GM18870 (cell line): ENCODE data around the gene UVRAG.
"Not testable (repeated sequence)": the region's sequence is repeated elsewhere in the genome, so short reads cannot be mapped to it uniquely, and the experiment has no call there.

Experiments
- ATAC-seq: cut with Tn5 transposase; IDR thresholded peaks from one replicate; pipeline ENCODE4 v1.9.1; 2021; ENCODE audit warnings: moderate library complexity; ENCODE audit not compliant: unreplicated experiment

The UVRAG gene

DNA sequence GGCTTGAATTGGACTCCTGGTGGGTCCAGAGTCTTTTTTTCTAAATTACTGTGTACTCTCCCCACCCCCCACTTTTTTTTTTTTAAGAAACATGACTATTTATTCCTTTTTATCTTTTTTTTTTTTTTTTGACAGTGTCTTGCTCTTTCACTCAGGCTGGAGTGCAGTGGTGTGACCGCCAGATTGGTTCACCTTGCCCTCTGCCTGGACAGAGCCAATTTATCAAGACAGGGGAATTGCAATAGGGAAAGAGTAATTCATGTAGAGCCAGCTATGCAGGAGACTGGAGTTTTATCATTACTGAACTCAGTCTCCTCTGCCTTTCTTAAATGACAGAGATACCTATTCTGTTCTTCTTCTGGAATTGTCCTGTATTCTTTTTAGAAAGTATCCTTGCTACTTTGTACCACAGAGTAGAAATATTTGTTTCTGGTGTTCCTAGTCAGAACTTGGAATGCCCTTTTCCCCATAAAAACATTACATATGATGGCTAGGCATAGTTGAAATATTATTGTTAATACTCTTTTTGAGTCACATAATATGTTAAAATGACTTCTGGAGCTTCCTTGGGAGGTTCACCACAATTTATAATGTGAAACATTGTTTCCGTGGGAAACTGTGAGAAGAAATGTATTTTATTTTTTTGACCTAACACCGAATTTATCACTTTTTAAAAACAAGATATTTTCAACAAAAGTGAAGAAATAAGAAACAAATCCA is 95.6 kb downstream of the UVRAG start:
- ATAC-seq = no peak

DNA sequence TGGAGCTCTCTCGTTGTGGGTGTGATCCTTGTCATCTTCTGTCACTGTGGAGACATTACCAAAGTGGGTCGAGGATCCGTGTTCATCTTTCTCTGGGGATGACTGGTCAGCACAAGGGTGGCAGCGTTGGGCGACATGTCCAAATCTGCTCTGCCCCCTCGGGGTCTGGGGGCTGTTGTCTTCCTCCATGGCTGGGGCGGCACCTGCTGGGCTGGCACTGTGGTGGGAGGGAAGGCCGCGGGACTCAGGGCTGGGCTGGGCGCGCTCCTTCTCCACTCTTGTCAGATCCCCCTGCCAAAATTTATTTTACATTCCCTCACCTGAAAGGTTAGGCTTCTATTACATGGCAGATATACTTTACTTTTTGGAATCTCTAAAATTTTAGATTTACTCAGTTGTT is 96.4 kb downstream of the UVRAG start:
- ATAC-seq = no peak

- no peak for ATAC-seq
Measured at GRCh38 chr11:75913984-75914383, 99.0 kb downstream of the UVRAG start.

GRCh38 chr11:75916882-75917281 is 101.9 kb downstream of the UVRAG start:
- no peak for ATAC-seq

- ATAC-seq = no peak
Measured at GRCh38 chr11:75918331-75918730, 103.3 kb downstream of the UVRAG start.

- no peak for ATAC-seq
Measured at GRCh38 chr11:75919525-75919924, 104.5 kb downstream of the UVRAG start.

DNA sequence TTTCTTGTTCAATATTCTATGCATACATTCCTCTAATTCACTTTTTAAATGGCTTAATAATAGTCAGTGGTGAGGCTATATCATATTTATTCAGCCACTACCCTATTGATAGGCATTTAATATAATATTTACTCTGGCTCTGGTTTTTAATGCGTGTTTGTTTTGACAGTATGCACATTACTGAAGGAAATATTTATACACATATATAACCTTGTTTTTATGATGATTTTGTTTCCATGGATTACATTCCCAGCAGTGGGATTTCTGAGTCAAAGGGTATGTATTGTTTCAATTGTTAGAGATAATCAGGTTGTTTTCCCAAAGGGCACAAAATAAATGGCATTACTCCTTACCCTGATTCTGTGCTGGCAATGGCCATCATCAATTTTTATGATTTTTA is 105.8 kb downstream of the UVRAG start:
- no peak for ATAC-seq

GRCh38 chr11:75921808-75922207 is 106.8 kb downstream of the UVRAG start:
- ATAC-seq = no peak

DNA sequence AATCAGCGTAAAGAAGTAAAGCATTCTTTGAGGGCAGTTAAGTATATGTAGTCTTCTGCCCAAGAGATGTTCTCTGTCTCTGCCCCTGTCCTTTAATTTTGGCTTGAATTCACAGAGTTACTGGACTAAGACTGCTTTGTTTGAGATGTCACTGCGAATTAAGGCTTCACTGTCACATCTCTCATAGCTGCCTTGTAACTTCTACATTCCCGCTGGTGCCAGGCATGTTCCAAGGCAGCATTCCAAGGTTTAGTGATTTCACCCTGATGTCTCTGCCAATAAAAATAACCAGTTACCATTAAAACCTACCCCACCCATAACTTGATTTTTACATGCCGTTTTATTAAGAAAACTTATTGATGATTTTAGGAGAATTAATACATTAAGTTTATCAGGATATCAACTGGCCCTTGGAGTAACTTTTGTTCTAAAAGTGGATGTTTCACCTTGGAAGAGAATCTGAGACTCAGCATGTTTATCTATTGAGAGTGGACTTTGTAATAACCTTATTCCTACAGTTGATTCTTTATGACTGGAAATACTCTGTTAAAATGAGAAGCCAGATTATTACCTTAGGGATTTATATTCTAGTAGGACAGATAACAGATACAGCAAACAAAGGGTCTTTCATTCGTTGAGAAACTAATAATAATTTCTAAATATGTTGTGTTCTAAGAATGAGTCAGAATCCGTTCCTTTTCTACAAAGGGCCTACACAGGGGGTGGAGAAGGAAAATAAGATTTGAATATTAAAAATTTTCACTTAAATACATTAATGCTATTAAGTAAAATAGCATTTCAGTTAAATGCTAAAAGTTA is 110.2 kb downstream of the UVRAG start:
- no peak for ATAC-seq

GRCh38 chr11:75925785-75926164 is 110.8 kb downstream of the UVRAG start:
- ATAC-seq = no peak

- ATAC-seq = no peak
Measured at GRCh38 chr11:75929706-75930105, 114.7 kb downstream of the UVRAG start.

- no peak for ATAC-seq
Measured at GRCh38 chr11:75930534-75930933, 115.5 kb downstream of the UVRAG start.

GRCh38 chr11:75931124-75931523 is 116.1 kb downstream of the UVRAG start:
- ATAC-seq = no peak

- ATAC-seq = not testable (repeated sequence)
Measured at GRCh38 chr11:75933736-75934135, 118.7 kb downstream of the UVRAG start.

- no peak for ATAC-seq
Measured at GRCh38 chr11:75934851-75935250, 119.8 kb downstream of the UVRAG start.

DNA sequence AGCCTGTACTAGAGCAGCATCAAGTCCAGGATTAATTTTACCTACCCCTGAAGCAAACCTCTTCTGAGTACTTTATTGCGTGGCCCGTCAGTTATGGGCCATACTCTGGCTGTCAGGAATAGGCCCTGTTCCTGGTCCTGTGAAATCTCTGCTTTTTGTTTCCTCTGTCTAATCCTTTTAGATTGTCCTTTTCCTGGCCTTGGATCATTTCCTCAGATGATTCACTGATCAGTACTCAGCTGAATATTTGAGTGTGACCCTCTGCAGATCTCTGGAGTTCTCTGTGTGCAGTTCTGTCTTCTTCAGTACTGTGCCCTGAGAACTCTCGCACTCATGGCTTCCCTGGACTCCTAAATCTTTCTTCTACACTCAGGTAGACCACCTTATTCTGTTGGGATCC is 123.5 kb downstream of the UVRAG start:
- no peak for ATAC-seq

DNA sequence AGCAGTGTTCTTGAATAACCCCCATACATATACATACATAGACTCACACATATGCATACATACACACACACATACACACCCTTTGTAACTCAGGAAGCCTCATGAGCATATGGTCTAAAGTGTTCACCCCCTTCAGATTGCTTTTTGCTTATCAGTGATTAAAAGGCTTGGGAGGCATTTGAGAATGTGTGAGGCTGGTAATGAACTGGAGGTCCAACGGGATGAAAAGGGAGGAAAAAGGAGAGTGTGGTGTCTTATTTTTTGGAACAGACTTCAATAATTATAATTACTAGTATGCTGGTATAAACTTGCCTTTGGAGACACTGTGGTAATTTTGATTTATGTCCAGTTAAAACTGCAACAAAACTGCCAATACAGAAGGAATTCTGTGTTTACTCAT is 124.5 kb downstream of the UVRAG start:
- no peak for ATAC-seq

DNA sequence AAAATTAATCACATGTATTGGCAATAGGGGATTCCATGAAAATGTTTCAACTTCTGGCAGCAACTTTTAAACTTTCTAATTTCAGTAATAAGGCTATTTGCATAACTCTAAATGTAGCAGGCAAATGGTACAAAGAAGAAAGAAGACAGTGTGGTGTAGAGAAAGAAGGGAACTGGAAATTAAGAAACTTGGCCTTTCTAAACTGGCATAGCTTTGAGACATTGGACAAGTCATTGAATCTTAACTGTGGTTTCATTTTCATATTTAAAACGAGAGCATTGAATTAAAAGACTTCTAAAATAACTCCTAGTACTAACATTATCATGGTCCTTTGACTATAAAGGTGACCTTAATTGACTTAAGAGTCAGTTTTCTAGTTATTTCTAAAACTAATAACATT is 125.0 kb downstream of the UVRAG start:
- no peak for ATAC-seq

- no peak for ATAC-seq
Measured at GRCh38 chr11:75940911-75941310, 125.9 kb downstream of the UVRAG start.

GRCh38 chr11:75944515-75944914 is 129.5 kb downstream of the UVRAG start:
- ATAC-seq = no peak

DNA sequence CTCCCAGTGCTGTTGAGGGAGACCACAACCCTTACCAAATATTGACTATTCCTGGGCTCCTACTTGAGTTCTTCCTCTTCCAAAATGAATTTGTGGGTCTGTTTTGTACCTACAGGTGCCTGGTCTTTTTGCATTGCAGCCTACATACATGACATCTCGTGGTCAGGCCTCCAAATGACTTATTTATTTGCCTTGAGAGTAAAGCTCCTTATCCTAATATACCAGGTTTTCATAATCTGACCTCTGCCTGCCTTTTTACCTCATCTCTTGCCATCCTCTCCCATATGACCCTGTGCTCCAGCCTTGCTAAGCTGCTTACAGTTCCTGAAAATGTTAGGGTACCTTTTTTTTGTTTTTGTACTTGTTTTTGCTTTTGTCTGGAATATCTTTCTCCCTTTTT is 130.4 kb downstream of the UVRAG start:
- ATAC-seq = no peak

GRCh38 chr11:75945947-75946346 is 130.9 kb downstream of the UVRAG start:
- no peak for ATAC-seq
